HL-60 (cell line): Measurements from ENCODE around the gene SERTM1.

ENCODE experiments used
- DNase-seq, 2 experiments: peaks; one replicate each; pipeline ENCODE4 v3.0.0-alpha.2; 2010 to 2020; ENCODE audit warnings: low read depth in 1 of 2, low spot score in 1 of 2
- H3K27ac ChIP-seq: fragments of 250-450 bp; sonication (Bioruptor Pico); replicated peaks from 2 replicates; pipeline ENCODE4 v1.5.1; 2020; ENCODE audit warnings: mild to moderate bottlenecking, moderate library complexity
- H3K27me3 ChIP-seq: fragments of 250-450 bp; sonication (Bioruptor Pico); 2 replicates; pipeline ENCODE4 v1.5.1; 2021; ENCODE audit warnings: mild to moderate bottlenecking, moderate library complexity; ENCODE audit not compliant: insufficient read depth, poor library complexity, severe bottlenecking
- H3K4me3 ChIP-seq: replicated peaks from 2 replicates; pipeline ENCODE4 v1.5.1; 2011; ENCODE audit warnings: mild to moderate bottlenecking, control low read depth, low read length; ENCODE audit not compliant: insufficient read depth
- GABPA ChIP-seq: IDR thresholded peaks from 2 replicates; pipeline ENCODE4 v1.6.1; 2012; ENCODE audit warnings: low read depth
- POLR2AphosphoS5 ChIP-seq: IDR thresholded peaks from 2 replicates; pipeline ENCODE4 v1.6.1; 2012; ENCODE audit warnings: low read depth
- SPI1 ChIP-seq: IDR thresholded peaks from 2 replicates; pipeline ENCODE4 v1.6.1; 2012; ENCODE audit warnings: low read depth, mild to moderate bottlenecking, borderline replicate concordance
- TF ChIP-seq, protein P1 (sequence below): IDR thresholded peaks from one replicate; pipeline ENCODE4 v1.5.1; 2011; ENCODE audit warnings: low read length, control low read depth, inconsistent platforms; ENCODE audit not compliant: insufficient read depth
- TF ChIP-seq, protein P2 (sequence below): IDR thresholded peaks from 2 replicates; pipeline ENCODE4 v1.6.1; 2012; ENCODE audit warnings: low read depth; ENCODE audit not compliant: insufficient replicate concordance

SERTM1 gene

DNA sequence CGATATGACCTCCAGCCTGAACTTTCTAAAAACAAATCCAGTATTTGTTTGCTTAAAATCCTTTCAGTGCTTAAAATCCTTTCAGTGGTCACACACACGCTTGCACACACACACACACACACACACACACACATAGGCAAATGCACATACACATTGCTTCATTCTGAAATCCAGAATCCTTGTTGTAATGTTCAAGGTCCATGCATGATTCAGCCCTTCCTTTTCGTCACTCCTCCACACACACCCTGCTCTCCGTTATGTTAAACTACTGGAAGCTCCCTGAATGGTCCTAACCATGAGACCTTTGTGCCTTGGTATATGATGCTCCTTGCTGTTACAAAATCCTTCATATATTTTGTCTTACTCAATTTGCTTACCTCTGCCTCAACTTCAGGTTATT, 44.9 kb downstream of the SERTM1 start:
- DNase-seq, result no peak
- Histone ChIP-seq H3K4me3 (no peak overlapping the region), H3K27ac (no peak overlapping the region), H3K27me3 (no peaks in the 10 kb centered on the region)
- TF ChIP-seq SPI1, result no peak
- TF ChIP-seq, protein P1, sequence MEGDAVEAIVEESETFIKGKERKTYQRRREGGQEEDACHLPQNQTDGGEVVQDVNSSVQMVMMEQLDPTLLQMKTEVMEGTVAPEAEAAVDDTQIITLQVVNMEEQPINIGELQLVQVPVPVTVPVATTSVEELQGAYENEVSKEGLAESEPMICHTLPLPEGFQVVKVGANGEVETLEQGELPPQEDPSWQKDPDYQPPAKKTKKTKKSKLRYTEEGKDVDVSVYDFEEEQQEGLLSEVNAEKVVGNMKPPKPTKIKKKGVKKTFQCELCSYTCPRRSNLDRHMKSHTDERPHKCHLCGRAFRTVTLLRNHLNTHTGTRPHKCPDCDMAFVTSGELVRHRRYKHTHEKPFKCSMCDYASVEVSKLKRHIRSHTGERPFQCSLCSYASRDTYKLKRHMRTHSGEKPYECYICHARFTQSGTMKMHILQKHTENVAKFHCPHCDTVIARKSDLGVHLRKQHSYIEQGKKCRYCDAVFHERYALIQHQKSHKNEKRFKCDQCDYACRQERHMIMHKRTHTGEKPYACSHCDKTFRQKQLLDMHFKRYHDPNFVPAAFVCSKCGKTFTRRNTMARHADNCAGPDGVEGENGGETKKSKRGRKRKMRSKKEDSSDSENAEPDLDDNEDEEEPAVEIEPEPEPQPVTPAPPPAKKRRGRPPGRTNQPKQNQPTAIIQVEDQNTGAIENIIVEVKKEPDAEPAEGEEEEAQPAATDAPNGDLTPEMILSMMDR, result no peak
- no peak for TF ChIP-seq POLR2AphosphoS5
- TF ChIP-seq, protein P2, sequence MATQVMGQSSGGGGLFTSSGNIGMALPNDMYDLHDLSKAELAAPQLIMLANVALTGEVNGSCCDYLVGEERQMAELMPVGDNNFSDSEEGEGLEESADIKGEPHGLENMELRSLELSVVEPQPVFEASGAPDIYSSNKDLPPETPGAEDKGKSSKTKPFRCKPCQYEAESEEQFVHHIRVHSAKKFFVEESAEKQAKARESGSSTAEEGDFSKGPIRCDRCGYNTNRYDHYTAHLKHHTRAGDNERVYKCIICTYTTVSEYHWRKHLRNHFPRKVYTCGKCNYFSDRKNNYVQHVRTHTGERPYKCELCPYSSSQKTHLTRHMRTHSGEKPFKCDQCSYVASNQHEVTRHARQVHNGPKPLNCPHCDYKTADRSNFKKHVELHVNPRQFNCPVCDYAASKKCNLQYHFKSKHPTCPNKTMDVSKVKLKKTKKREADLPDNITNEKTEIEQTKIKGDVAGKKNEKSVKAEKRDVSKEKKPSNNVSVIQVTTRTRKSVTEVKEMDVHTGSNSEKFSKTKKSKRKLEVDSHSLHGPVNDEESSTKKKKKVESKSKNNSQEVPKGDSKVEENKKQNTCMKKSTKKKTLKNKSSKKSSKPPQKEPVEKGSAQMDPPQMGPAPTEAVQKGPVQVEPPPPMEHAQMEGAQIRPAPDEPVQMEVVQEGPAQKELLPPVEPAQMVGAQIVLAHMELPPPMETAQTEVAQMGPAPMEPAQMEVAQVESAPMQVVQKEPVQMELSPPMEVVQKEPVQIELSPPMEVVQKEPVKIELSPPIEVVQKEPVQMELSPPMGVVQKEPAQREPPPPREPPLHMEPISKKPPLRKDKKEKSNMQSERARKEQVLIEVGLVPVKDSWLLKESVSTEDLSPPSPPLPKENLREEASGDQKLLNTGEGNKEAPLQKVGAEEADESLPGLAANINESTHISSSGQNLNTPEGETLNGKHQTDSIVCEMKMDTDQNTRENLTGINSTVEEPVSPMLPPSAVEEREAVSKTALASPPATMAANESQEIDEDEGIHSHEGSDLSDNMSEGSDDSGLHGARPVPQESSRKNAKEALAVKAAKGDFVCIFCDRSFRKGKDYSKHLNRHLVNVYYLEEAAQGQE, result no peak

DNA sequence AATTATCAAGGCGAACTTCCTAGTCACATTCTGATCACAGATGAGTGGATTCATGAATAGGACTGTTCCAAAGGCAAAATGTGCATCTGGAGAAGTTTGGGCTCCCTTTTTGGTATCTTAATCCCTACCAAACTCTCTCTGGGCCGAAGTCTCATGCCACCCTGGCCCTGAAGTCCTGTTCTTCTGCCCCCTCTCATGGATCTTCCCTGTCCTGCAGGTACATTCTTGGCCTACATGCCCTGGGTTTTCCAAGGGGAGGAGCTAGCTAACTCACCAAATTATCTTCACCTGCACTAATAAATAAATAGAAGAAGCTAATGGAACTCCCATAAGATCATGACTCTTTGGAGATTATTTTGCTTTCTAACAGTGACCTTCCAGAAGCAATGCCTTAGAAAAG, 50.3 kb downstream of the SERTM1 start:
- H3K4me3 ChIP-seq, result no peak overlapping the region
- TF ChIP-seq POLR2AphosphoS5 (no peak), SPI1 (no peak), GABPA (no peak)
- TF ChIP-seq, protein P2, result no peak
- TF ChIP-seq, protein P1, result no peak
- no peak overlapping the region for H3K27ac ChIP-seq
- no peak for DNase-seq
- no peaks in the 10 kb centered on the region for H3K27me3 ChIP-seq

- DNase-seq, result no peak
- Histone ChIP-seq H3K27ac (no peak overlapping the region), H3K27me3 (no peaks in the 10 kb centered on the region), H3K4me3 (no peak overlapping the region)
- TF ChIP-seq, protein P1, result no peak
- TF ChIP-seq GABPA (no peak), SPI1 (no peak), POLR2AphosphoS5 (no peak)
- TF ChIP-seq, protein P2, result no peak
Measured at GRCh38 chr13:36725936-36726335, 52.1 kb downstream of the SERTM1 start.
